ENCODE results near the gene PFDN6.

PFDN6 gene

GRCh38 chr6:33296797-33297405 is 7.5 kb downstream of the PFDN6 start:
- no peak for DNase-seq

GRCh38 chr6:33297406-33297955 is 8.1 kb downstream of the PFDN6 start:
- no peak for DNase-seq

- DNase-seq = peak; percentile 19
Observed at GRCh38 chr6:33297956-33298772, 8.8 kb downstream of the PFDN6 start.

GRCh38 chr6:33298773-33299236 is 9.4 kb downstream of the PFDN6 start, which contains the start of gene RGL2:
TSS of gene RGL2 (minus strand) at chr6:33298942. CDS start at chr6:33298610, 332 bp downstream.
- DNase-seq = peak; percentile 60

- peak; percentile 92 for DNase-seq
Observed at GRCh38 chr6:33299237-33299944, 10.0 kb downstream of the PFDN6 start.

GRCh38 chr6:33301877-33302276 is 12.5 kb downstream of the PFDN6 start:
- DNase-seq = no peak

GRCh38 chr6:33304216-33304615 is 14.8 kb downstream of the PFDN6 start:
- no peak for DNase-seq

GRCh38 chr6:33305052-33305451 is 15.7 kb downstream of the PFDN6 start:
- no peak for DNase-seq

- DNase-seq = no peak
Observed at GRCh38 chr6:33306356-33306755, 17.0 kb downstream of the PFDN6 start.

- DNase-seq = peak; percentile 78
Observed at GRCh38 chr6:33312361-33313104, 23.1 kb downstream of the PFDN6 start.

GRCh38 chr6:33313105-33313708 is 23.8 kb downstream of the PFDN6 start:
- DNase-seq = no peak

GRCh38 chr6:33313709-33314514 is 24.5 kb downstream of the PFDN6 start, which contains the start of gene TAPBP:
TSS of gene TAPBP (minus strand) at chr6:33314078. CDS start at chr6:33314041, 37 bp downstream.
- peak; percentile 26 for DNase-seq

GRCh38 chr6:33314515-33314942 is 25.1 kb downstream of the PFDN6 start:
- DNase-seq = peak; percentile 76

GRCh38 chr6:33314943-33315792 is 25.8 kb downstream of the PFDN6 start:
- DNase-seq = peak; percentile 31

- DNase-seq = no peak
Observed at GRCh38 chr6:33315793-33316602, 26.6 kb downstream of the PFDN6 start.

- no peak for DNase-seq
Observed at GRCh38 chr6:33316603-33317418, 27.4 kb downstream of the PFDN6 start.

GRCh38 chr6:33317419-33317668 is 27.9 kb downstream of the PFDN6 start:
- DNase-seq = no peak

- DNase-seq = peak; percentile 98
Observed at GRCh38 chr6:33317669-33318425, 28.4 kb downstream of the PFDN6 start, which contains the start of gene ZBTB22. TSS of gene ZBTB22 (minus strand) at chr6:33317744. CDS start at chr6:33316916, 828 bp downstream.

Measured in NCI-H2029 (cell line).